ENCODE measurements around the gene RSRP1. TPM values are rescaled to one million over a fixed set of nuclear protein-coding genes. Genes with fewer than 3 reads are reported as not detected.

The RSRP1 gene
- total and polyA plus RNA-seq, 2 donors (not counting 3 experiments of a cell fraction or from before 2014, with no cell fraction given): 50.5 to 99.4 TPM

- Histone ChIP-seq H3K4me1 (ENCODE audit: control insufficient read depth, extremely low read depth, insufficient read depth, low read length) (no peaks in the 10 kb centered on the region), H3K4me2 (ENCODE audit: insufficient read depth, low read length) (no peak overlapping the region), H3K9ac (replicated peaks; ENCODE audit: extremely low read depth, insufficient read depth, low read length) (no peak overlapping the region), H3K36me3 (ENCODE audit: control insufficient read depth in 2 of 2, extremely low read depth in 1 of 2, insufficient read depth in 2 of 2, low read length in 2 of 2) (no peaks in the 10 kb centered on the region), H4K20me1 (replicated peaks; ENCODE audit: control insufficient read depth, extremely low read depth, insufficient read depth, low read length) (no peaks in the 10 kb centered on the region), H3K79me2 (ENCODE audit: control insufficient read depth, insufficient read depth, low read length) (no peaks in the 10 kb centered on the region), H3K27ac (ENCODE audit: insufficient read depth, low read depth, low read length) (no peak overlapping the region), H3K9me3 (replicated peaks; ENCODE audit: control insufficient read depth, insufficient read depth, low read length) (no peaks in the 10 kb centered on the region), H3K4me3 (replicated peaks in 1 of 3; ENCODE audit: insufficient read depth in 1 of 3, low read depth in 1 of 3, low read length in 3 of 3) (no peak overlapping the region), H2AFZ (ENCODE audit: low read depth, low read length) (no peak overlapping the region), H3K9me1 (replicated peaks; ENCODE audit: control insufficient read depth, extremely low read depth, insufficient read depth, low read length) (no peaks in the 10 kb centered on the region), H3K27me3 (ENCODE audit: control insufficient read depth in 2 of 2, insufficient read depth in 2 of 2, low read length in 2 of 2) (peaks cover 7 to 8% of the 10 kb centered on the region in 2 experiments)
- TF ChIP-seq, protein P1, sequence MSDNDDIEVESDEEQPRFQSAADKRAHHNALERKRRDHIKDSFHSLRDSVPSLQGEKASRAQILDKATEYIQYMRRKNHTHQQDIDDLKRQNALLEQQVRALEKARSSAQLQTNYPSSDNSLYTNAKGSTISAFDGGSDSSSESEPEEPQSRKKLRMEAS (IDR thresholded peaks at IDR 0.05; ENCODE audit: insufficient read depth, insufficient read length): no peak
- no peak for TF ChIP-seq POLR2AphosphoS5 (IDR thresholded peaks at IDR 0.05; ENCODE audit: insufficient read depth, low read depth, low read length)
- TF ChIP-seq GATA2 (IDR thresholded peaks at IDR 0.05; ENCODE audit: insufficient read depth, insufficient read length, low read depth, low read length): no peak
- TF ChIP-seq MYC (IDR thresholded peaks at IDR 0.05; ENCODE audit: low read depth, low read length): no peak
- TF ChIP-seq POLR2A (IDR thresholded peaks at IDR 0.05; ENCODE audit: low read depth, low read length): no peak
- TF ChIP-seq JUN (IDR thresholded peaks at IDR 0.05; ENCODE audit: borderline replicate concordance, insufficient read depth, insufficient read length, low read depth): no peak
- TF ChIP-seq FOS (IDR thresholded peaks at IDR 0.05; ENCODE audit: borderline replicate concordance, insufficient read depth, low read length): no peak
- no peak for TF ChIP-seq CTCF (IDR thresholded peaks at IDR 0.05; ENCODE audit: extremely low read depth in 1 of 2, insufficient read depth in 1 of 2, low read depth in 1 of 2, low read length in 2 of 2)
- no peak for TF ChIP-seq EZH2 (IDR thresholded peaks at IDR 0.05; ENCODE audit: borderline replicate concordance, low read depth, low read length, severe bottlenecking)
- DNase-seq (ENCODE audit: low read depth, low spot score) (no peak), FAIRE-seq (no peak)
- ChIA-PET POLR2A (no interaction called here), CTCF (no interaction called here)
- intact Hi-C loops (cut with micrococcal nuclease): loop anchor here (5.0 kb wide), 1 partner anchor 268 kb away; the partner anchor contains the start of gene RUNX3
- dilution Hi-C loops (cut with MboI; ENCODE audit: extremely low pct_ligation_motif_present, low sequenced_read_pairs): no loop called here
- no TSS peak for BruUV-seq (replicated peaks)
Observed at GRCh38 chr1:25199819-25200620, 47.2 kb downstream of the RSRP1 start.

Measured in endothelial cell of umbilical vein (primary cell).